ENCODE data around the gene PGGHG. TPM values are rescaled to one million over a fixed set of nuclear protein-coding genes. Genes with fewer than 3 reads are reported as not detected.
"Not testable (repeated sequence)": the region's sequence is repeated elsewhere in the genome, so short reads cannot be mapped to it uniquely, and the experiment has no call there.

PGGHG gene
- total RNA-seq, 2 experiments from 2014 or later: 641 to 664 TPM

- H3K4me1 Mint-ChIP-seq: peaks cover 50% of the 10 kb centered on the region
- H3K27me3 Mint-ChIP-seq: peaks cover 8% of the 10 kb centered on the region
- H3K36me3 Mint-ChIP-seq: peaks cover 2% of the 10 kb centered on the region
- H3K9me3 Mint-ChIP-seq: no peaks in the 10 kb centered on the region
- ATAC-seq (ENCODE audit: low read depth) (no peak), DNase-seq (peak; percentile 44)
- peak within 1 kb of the TSS; percentile 73 for H3K4me3 Mint-ChIP-seq
- POLR2A ChIA-PET: interaction anchor here (0.8 to 5.7 kb wide), 12 partner anchors 8 to 149 kb away, joined by 3 to 71 read pairs (median 8); partner anchors contain the start of genes IFITM2, NLRP6 and PGGHG
- H3K27ac Mint-ChIP-seq: peak within 1 kb of the TSS; percentile 90
Measured at GRCh38 chr11:299081-299891, 10.4 kb downstream of the PGGHG start, which contains the start of gene IFITM5. Gene IFITM5 (minus strand): TSS chr11:299526. CDS start chr11:299490, 36 bp downstream.

- H3K27ac Mint-ChIP-seq: peak overlapping the region; percentile 58
- DNase-seq (peak; percentile 57), ATAC-seq (ENCODE audit: low read depth) (no peak)
- H3K4me1 Mint-ChIP-seq: peaks cover 52% of the 10 kb centered on the region
- H3K4me3 Mint-ChIP-seq: peak overlapping the region; percentile 44
- no peaks in the 10 kb centered on the region for H3K9me3 Mint-ChIP-seq
- peaks cover under 1% of the 10 kb centered on the region for H3K36me3 Mint-ChIP-seq
- H3K27me3 Mint-ChIP-seq: peaks cover 8% of the 10 kb centered on the region
- POLR2A ChIA-PET: interaction anchor here (1.1 to 5.7 kb wide), 8 partner anchors 9 to 93 kb away, joined by 3 to 71 read pairs (median 13); partner anchors contain the start of genes BET1L, NLRP6, PGGHG and RIC8A
Measured at GRCh38 chr11:299951-300735, 11.2 kb downstream of the PGGHG start.

GRCh38 chr11:303363-303762, 14.4 kb downstream of the PGGHG start:
- H3K9me3 Mint-ChIP-seq: no peaks in the 10 kb centered on the region
- H3K27me3 Mint-ChIP-seq: peaks cover 8% of the 10 kb centered on the region
- DNase-seq: no peak
- ATAC-seq (ENCODE audit: low read depth): no peak
- H3K4me1 Mint-ChIP-seq: peaks cover 46% of the 10 kb centered on the region
- H3K4me3 Mint-ChIP-seq: peak overlapping the region; percentile 7
- H3K36me3 Mint-ChIP-seq: peaks cover 1% of the 10 kb centered on the region
- H3K27ac Mint-ChIP-seq: no peak overlapping the region
- POLR2A ChIA-PET: interaction anchor here (0.9 to 5.1 kb wide), 3 partner anchors 13 to 57 kb away, joined by 3 to 74 read pairs (median 25); partner anchors contain the start of genes IFITM1 and PGGHG

GRCh38 chr11:304061-304506, 15.2 kb downstream of the PGGHG start:
- Mint-ChIP-seq H3K9me3 (no peaks in the 10 kb centered on the region), H3K27ac (no peak overlapping the region), H3K4me1 (peaks cover 44% of the 10 kb centered on the region), H3K36me3 (peaks cover 8% of the 10 kb centered on the region), H3K27me3 (peaks cover 8% of the 10 kb centered on the region), H3K4me3 (no peak overlapping the region)
- POLR2A ChIA-PET: interaction anchor here (0.9 to 5.1 kb wide), 5 partner anchors 12 to 97 kb away, joined by 3 to 74 read pairs (median 19); partner anchors contain the start of genes BET1L, IFITM1, PGGHG and RIC8A
- DNase-seq (no peak), ATAC-seq (ENCODE audit: low read depth) (no peak)

- peaks cover 18% of the 10 kb centered on the region for H3K36me3 Mint-ChIP-seq
- peaks cover 44% of the 10 kb centered on the region for H3K4me1 Mint-ChIP-seq
- no peak overlapping the region for H3K4me3 Mint-ChIP-seq
- no peak for ATAC-seq (ENCODE audit: low read depth)
- DNase-seq: peak; percentile 63
- peak overlapping the region; percentile 28 for H3K27ac Mint-ChIP-seq
- POLR2A ChIA-PET: interaction anchor here (0.8 to 5.1 kb wide), 16 partner anchors 8 to 111 kb away, joined by 3 to 74 read pairs (median 8); partner anchors contain the start of genes BET1L, IFITM1, IFITM3 and NLRP6
- no peaks in the 10 kb centered on the region for H3K9me3 Mint-ChIP-seq
- H3K27me3 Mint-ChIP-seq: peaks cover 7% of the 10 kb centered on the region
Measured at GRCh38 chr11:304915-305843, 16.3 kb downstream of the PGGHG start.

GRCh38 chr11:305844-306211, 16.9 kb downstream of the PGGHG start:
- peaks cover 39% of the 10 kb centered on the region for H3K4me1 Mint-ChIP-seq
- ATAC-seq (ENCODE audit: low read depth) (no peak), DNase-seq (no peak)
- POLR2A ChIA-PET: interaction anchor here (0.9 to 5.1 kb wide), 14 partner anchors 8 to 111 kb away, joined by 3 to 74 read pairs (median 15); partner anchors contain the start of genes BET1L, IFITM1, IFITM3 and NLRP6
- H3K27ac Mint-ChIP-seq: peak overlapping the region; percentile 28
- H3K36me3 Mint-ChIP-seq: peaks cover 18% of the 10 kb centered on the region
- peaks cover 2% of the 10 kb centered on the region for H3K27me3 Mint-ChIP-seq
- no peak overlapping the region for H3K4me3 Mint-ChIP-seq
- no peaks in the 10 kb centered on the region for H3K9me3 Mint-ChIP-seq

- H3K36me3 Mint-ChIP-seq: peaks cover 18% of the 10 kb centered on the region
- POLR2A ChIA-PET: interaction anchor here (0.6 to 5.1 kb wide), 18 partner anchors 9 to 143 kb away, joined by 3 to 74 read pairs (median 10); partner anchors contain the start of genes BET1L, IFITM1, IFITM3 and NLRP6
- ATAC-seq (ENCODE audit: low read depth) (no peak), DNase-seq (no peak)
- H3K9me3 Mint-ChIP-seq: no peaks in the 10 kb centered on the region
- H3K4me3 Mint-ChIP-seq: peak overlapping the region; percentile 90
- peaks cover 2% of the 10 kb centered on the region for H3K27me3 Mint-ChIP-seq
- peaks cover 31% of the 10 kb centered on the region for H3K4me1 Mint-ChIP-seq
- H3K27ac Mint-ChIP-seq: peak overlapping the region; percentile 94
Measured at GRCh38 chr11:306645-307371, 17.9 kb downstream of the PGGHG start.

- H3K36me3 Mint-ChIP-seq: peaks cover 21% of the 10 kb centered on the region
- peak within 1 kb of the TSS; percentile 90 for H3K4me3 Mint-ChIP-seq
- H3K4me1 Mint-ChIP-seq: peaks cover 31% of the 10 kb centered on the region
- POLR2A ChIA-PET: interaction anchor here (0.6 to 5.1 kb wide), 23 partner anchors 8 to 142 kb away, joined by 3 to 74 read pairs (median 10); partner anchors contain the start of genes BET1L, IFITM1, IFITM3 and IFITM5
- peak within 1 kb of the TSS; percentile 94 for H3K27ac Mint-ChIP-seq
- H3K27me3 Mint-ChIP-seq, H3K9me3 Mint-ChIP-seq: not testable (repeated sequence)
- ATAC-seq (ENCODE audit: low read depth) (peak; percentile 50), DNase-seq (peak; percentile 78)
Measured at GRCh38 chr11:307766-308708, 19.1 kb downstream of the PGGHG start, which contains the start of gene IFITM2. Gene IFITM2 (plus strand): TSS chr11:307816. CDS start chr11:308193, 377 bp downstream.

GRCh38 chr11:308740-309665, 20.1 kb downstream of the PGGHG start:
- H3K27me3 Mint-ChIP-seq, H3K9me3 Mint-ChIP-seq: not testable (repeated sequence)
- ATAC-seq (ENCODE audit: low read depth) (peak; percentile 9), DNase-seq (peak; percentile 62)
- H3K27ac Mint-ChIP-seq: peak overlapping the region; percentile 94
- peak overlapping the region; percentile 90 for H3K4me3 Mint-ChIP-seq
- H3K4me1 Mint-ChIP-seq: peaks cover 33% of the 10 kb centered on the region
- H3K36me3 Mint-ChIP-seq: peaks cover 25% of the 10 kb centered on the region
- POLR2A ChIA-PET: interaction anchor here (0.6 to 5.0 kb wide), 20 partner anchors 8 to 526 kb away, joined by 3 to 61 read pairs (median 9); partner anchors contain the start of genes BET1L, IFITM3, IFITM5 and NLRP6

All from activated naive CD8-positive, alpha-beta T cell treated with anti-CD3 and anti-CD28 coated beads, Interleukin-2, amount 10 ng/mL, durations not matched to agents 7 days and 5 days (primary cell).